HepG2 (cell line): ENCODE results near the gene EMILIN1. TPM values are rescaled to one million over a fixed set of nuclear protein-coding genes. Genes with fewer than 3 reads are reported as not detected.

ENCODE experiments used
- HOXD1 ChIP-seq: sonication (generic); formaldehyde crosslinking; IDR thresholded peaks from 2 replicates; pipeline ENCODE4 v1.5.0; 2020; ENCODE audit warnings: missing genetic modification reagents
- ISL2 ChIP-seq: sonication (generic); formaldehyde crosslinking; IDR thresholded peaks from 2 replicates; pipeline ENCODE4 v1.5.0; 2020; ENCODE audit warnings: missing genetic modification reagents
- MAFF ChIP-seq: IDR thresholded peaks from 2 replicates; pipeline ENCODE4 v1.6.1; 2011; ENCODE audit warnings: low read depth, low read length, improper control_type of control experiment
- NR1H2 ChIP-seq: sonication (generic); formaldehyde crosslinking; IDR thresholded peaks from 2 replicates; pipeline ENCODE4 v1.8.1; 2022; ENCODE audit warnings: low read depth, missing genetic modification reagents, borderline replicate concordance
- NR2F1 ChIP-seq, 2 experiments: fragments of 450-650 bp in 1 of 2; formaldehyde crosslinking in 1 of 2; IDR thresholded peaks; 2 replicates each; pipeline versions ENCODE4 v1.5.0 to v1.6.1; 2016 to 2020; ENCODE audit warnings: mild to moderate bottlenecking in 1 of 2, missing compliant biosample characterization in 1 of 2, missing genetic modification reagents in 1 of 2, moderate library complexity in 1 of 2
- PHF20 ChIP-seq: sonication (generic); formaldehyde crosslinking; IDR thresholded peaks from 2 replicates; pipeline ENCODE4 v1.5.0; 2020; ENCODE audit warnings: mild to moderate bottlenecking, missing genetic modification reagents
- POLR2AphosphoS5 ChIP-seq: IDR thresholded peaks from 2 replicates; pipeline ENCODE4 v1.6.1; 2012; ENCODE audit warnings: low read depth, low read length
- RFXAP ChIP-seq: sonication (generic); formaldehyde crosslinking; IDR thresholded peaks from 2 replicates; pipeline ENCODE4 v1.4.0; 2020; ENCODE audit warnings: missing genetic modification reagents, borderline replicate concordance
- SRSF1 ChIP-seq: fragments of 200-400 bp; formaldehyde crosslinking; optimal IDR thresholded peaks from 2 replicates; pipeline ENCODE3; 2017; ENCODE audit warnings: mild to moderate bottlenecking, low read depth, low read length, moderate library complexity
- SRSF9 ChIP-seq: fragments of 200-400 bp; formaldehyde crosslinking; IDR thresholded peaks from 2 replicates; pipeline ENCODE4 v1.6.1; 2018; ENCODE audit warnings: borderline replicate concordance, mild to moderate bottlenecking, low read depth, low read length; ENCODE audit not compliant: insufficient read depth, poor library complexity, severe bottlenecking
- U2AF1 ChIP-seq: fragments of 200-400 bp; formaldehyde crosslinking; optimal IDR thresholded peaks from 2 replicates; pipeline ENCODE3; 2017; ENCODE audit warnings: mild to moderate bottlenecking, low read depth, low read length
- ZMAT3 ChIP-seq: sonication (generic); formaldehyde crosslinking; conservative IDR thresholded peaks from 2 replicates; pipeline ENCODE4 v1.7.0; 2021; ENCODE audit warnings: missing genetic modification reagents
- ZNF354B ChIP-seq: sonication (generic); formaldehyde crosslinking; IDR thresholded peaks from 2 replicates; pipeline ENCODE4 v1.8.0; 2022; ENCODE audit warnings: mild to moderate bottlenecking, missing genetic modification reagents
- ZNF383 ChIP-seq: sonication (generic); formaldehyde crosslinking; IDR thresholded peaks from 2 replicates; pipeline ENCODE4 v1.4.0; 2020; ENCODE audit warnings: missing genetic modification reagents, mild to moderate bottlenecking, borderline replicate concordance
- ZNF660 ChIP-seq: sonication (generic); formaldehyde crosslinking; IDR thresholded peaks from 2 replicates; pipeline ENCODE4 v1.5.1; 2020; ENCODE audit warnings: mild to moderate bottlenecking, low read depth, missing genetic modification reagents, borderline replicate concordance
- ZSCAN9 ChIP-seq: IDR thresholded peaks from 2 replicates; pipeline ENCODE4 v1.6.1; 2016; ENCODE audit warnings: borderline replicate concordance
- polyA plus RNA-seq, 8 experiments: library from polyadenylated mRNA; depleted of rRNA in 3 of 8; stranded (reverse) in 7 of 8; unstranded in 1 of 8; fragments of >200 nt; fragmentation: Illumina TruSeq in 4 of 8; extraction: Trizol in 4 of 8; gene quantifications; 2 replicates each; pipeline versions ENCODE4 v1.2.1 to v1.2.3, GENCODE V29; 2011 to 2016; ENCODE audit warnings: low read depth in 4 of 8, missing spikeins in 1 of 8, mixed read lengths in 1 of 8; ENCODE audit not compliant: insufficient read depth in 1 of 8
- total RNA-seq, 5 experiments: library from RNA; depleted of rRNA; stranded (reverse); fragments of >200 nt; fragmentation: Illumina TruSeq; extraction: Trizol; gene quantifications; 2 replicates each; pipeline ENCODE4 v1.2.3, GENCODE V29; 2016; ENCODE audit warnings: low read depth in 1 of 5
- TF ChIP-seq, protein P1 (sequence below): sonication (generic); formaldehyde crosslinking; IDR thresholded peaks from 2 replicates; pipeline ENCODE4 v1.4.0; 2020; ENCODE audit warnings: mild to moderate bottlenecking, missing genetic modification reagents
- TF ChIP-seq, protein P2 (sequence below): sonication (generic); formaldehyde crosslinking; IDR thresholded peaks from 2 replicates; pipeline ENCODE4 v1.9.0; 2022; ENCODE audit warnings: low read depth, missing genetic modification reagents
- TF ChIP-seq, protein P3 (sequence below): sonication (generic); formaldehyde crosslinking; IDR thresholded peaks from 2 replicates; pipeline ENCODE4 v1.5.0; 2020; ENCODE audit warnings: mild to moderate bottlenecking, missing genetic modification reagents

EMILIN1 gene
- total and polyA plus RNA-seq, 2 of the 13 experiments (the other 11 are each of a cell fraction or from before 2014, with no cell fraction given) = 8.1 to 9.7 TPM

DNA sequence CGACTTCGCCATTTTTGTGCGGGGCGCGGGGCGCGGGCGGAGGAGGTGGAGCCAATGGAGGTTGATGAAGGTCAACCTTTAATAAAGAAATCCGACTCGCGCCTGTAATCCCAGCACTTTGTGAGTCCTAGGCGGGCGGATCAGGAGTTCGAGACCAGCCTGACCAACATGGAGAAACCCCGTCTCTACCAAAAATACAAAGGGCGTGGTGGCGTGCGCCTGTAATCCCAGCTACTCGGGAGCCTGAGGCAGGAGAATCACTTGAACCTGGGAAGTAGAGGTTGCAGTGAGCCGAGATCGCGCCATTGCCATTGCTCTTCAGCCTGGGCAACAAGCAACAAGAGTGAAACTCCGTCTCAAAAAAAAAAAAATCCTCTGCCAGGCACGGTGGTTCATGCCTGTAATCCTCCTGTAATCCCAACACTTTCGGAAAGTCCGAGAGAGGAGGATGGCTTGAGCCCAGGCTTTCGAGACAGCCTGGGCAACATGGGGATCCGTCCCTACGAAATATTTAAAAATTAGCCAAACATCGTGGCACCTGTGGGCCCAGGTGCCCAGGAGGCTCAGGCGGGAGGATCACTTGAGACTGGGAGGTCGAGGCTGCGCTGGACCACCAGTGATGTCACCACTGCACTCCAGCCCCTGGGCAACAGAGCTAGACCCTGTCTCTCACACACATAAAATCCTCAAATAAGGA, 56.5 kb downstream of the EMILIN1 start (continued):
- TF ChIP-seq, protein P1, sequence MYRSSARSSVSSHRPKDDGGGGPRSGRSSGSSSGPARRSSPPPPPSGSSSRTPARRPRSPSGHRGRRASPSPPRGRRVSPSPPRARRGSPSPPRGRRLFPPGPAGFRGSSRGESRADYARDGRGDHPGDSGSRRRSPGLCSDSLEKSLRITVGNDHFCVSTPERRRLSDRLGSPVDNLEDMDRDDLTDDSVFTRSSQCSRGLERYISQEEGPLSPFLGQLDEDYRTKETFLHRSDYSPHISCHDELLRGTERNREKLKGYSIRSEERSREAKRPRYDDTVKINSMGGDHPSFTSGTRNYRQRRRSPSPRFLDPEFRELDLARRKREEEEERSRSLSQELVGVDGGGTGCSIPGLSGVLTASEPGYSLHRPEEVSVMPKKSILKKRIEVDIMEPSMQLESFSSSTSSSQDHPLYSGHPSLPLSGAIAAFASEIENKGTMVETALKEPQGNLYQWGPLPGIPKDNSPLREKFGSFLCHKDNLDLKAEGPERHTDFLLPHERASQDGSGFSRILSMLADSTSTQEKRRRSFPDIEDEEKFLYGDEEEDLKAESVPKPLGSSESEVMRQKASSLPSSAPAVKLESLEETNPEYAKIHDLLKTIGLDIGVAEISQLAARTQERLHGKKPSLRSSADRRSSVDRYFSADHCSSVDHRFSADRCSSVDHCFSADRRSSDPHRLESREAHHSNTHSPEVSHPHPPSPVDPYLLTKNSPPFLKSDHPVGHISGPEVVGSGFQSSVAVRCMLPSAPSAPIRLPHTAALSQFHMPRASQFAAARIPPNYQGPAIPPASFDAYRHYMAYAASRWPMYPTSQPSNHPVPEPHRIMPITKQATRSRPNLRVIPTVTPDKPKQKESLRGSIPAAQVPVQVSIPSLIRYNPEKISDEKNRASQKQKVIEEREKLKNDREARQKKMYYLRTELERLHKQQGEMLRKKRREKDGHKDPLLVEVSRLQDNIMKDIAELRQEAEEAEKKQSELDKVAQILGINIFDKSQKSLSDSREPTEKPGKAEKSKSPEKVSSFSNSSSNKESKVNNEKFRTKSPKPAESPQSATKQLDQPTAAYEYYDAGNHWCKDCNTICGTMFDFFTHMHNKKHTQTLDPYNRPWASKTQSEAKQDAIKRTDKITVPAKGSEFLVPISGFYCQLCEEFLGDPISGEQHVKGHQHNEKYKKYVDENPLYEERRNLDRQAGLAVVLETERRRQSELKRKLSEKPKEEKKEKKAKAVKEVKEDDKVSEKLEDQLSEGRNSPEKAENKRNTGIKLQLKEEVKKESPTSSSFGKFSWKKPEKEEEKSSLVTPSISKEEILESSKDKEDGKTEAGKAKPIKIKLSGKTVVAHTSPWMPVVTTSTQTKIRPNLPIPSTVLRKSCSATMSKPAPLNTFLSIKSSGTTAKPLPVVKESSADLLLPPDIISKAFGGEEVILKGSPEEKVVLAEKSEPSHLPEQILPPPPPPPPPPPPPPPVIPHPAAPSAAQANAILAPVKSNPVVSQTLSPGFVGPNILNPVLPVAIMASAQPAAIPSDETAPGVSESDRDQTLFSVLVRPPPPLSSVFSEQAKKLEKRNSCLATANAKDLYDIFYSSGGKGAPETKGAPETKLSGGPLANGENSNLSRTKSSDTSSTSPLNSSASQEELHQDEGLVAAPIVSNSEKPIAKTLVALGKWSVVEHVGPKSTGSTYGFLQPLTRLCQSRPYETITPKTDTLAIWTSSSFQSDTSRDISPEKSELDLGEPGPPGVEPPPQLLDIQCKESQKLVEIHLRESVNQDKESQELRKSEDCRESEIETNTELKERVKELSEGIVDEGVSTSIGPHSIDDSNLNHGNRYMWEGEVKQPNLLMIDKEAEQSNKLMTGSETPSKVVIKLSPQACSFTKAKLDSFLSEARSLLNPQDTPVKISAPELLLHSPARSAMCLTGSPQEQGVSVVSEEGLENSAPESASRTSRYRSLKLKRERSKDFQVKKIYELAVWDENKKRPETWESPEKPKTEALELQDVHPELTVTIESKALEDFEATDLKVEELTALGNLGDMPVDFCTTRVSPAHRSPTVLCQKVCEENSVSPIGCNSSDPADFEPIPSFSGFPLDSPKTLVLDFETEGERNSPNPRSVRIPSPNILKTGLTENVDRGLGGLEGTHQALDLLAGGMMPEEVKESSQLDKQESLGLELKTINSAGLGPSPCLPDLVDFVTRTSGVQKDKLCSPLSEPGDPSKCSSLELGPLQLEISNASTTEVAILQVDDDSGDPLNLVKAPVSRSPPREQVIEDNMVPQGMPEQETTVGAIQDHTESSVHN (CRISPR knock-in tag) = peak; percentile 96; the same call in 1 of the 2 replicates
- TF ChIP-seq PHF20 (CRISPR knock-in tag) = no peak; the same call in none of the 2 replicates
- no peak for TF ChIP-seq MAFF
- no peak for TF ChIP-seq ZNF660
- no peak for TF ChIP-seq HOXD1 (CRISPR knock-in tag)
- no peak for TF ChIP-seq NR2F1 (CRISPR knock-in tag; IDR thresholded peaks at IDR 0.05)
- TF ChIP-seq, protein P2, sequence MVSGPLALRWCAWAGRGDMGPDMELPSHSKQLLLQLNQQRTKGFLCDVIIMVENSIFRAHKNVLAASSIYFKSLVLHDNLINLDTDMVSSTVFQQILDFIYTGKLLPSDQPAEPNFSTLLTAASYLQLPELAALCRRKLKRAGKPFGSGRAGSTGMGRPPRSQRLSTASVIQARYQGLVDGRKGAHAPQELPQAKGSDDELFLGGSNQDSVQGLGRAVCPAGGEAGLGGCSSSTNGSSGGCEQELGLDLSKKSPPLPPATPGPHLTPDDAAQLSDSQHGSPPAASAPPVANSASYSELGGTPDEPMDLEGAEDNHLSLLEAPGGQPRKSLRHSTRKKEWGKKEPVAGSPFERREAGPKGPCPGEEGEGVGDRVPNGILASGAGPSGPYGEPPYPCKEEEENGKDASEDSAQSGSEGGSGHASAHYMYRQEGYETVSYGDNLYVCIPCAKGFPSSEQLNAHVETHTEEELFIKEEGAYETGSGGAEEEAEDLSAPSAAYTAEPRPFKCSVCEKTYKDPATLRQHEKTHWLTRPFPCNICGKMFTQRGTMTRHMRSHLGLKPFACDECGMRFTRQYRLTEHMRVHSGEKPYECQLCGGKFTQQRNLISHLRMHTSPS (CRISPR knock-in tag) = no peak
- TF ChIP-seq U2AF1 = no peak
- TF ChIP-seq ZSCAN9 (CRISPR knock-in tag) = no peak
- no peak for TF ChIP-seq SRSF1
- no peak for TF ChIP-seq NR1H2 (CRISPR knock-in tag)
- TF ChIP-seq RFXAP (CRISPR knock-in tag) = no peak
- no peak for TF ChIP-seq ZMAT3 (CRISPR knock-in tag)
- TF ChIP-seq ISL2 = 0 out of 2 replicates have a peak, but pooled peaks have one; percentile 34
- no peak for TF ChIP-seq ZNF354B (CRISPR knock-in tag)
- TF ChIP-seq POLR2AphosphoS5 = no peak
- no peak for TF ChIP-seq SRSF9
- TF ChIP-seq, protein P3, sequence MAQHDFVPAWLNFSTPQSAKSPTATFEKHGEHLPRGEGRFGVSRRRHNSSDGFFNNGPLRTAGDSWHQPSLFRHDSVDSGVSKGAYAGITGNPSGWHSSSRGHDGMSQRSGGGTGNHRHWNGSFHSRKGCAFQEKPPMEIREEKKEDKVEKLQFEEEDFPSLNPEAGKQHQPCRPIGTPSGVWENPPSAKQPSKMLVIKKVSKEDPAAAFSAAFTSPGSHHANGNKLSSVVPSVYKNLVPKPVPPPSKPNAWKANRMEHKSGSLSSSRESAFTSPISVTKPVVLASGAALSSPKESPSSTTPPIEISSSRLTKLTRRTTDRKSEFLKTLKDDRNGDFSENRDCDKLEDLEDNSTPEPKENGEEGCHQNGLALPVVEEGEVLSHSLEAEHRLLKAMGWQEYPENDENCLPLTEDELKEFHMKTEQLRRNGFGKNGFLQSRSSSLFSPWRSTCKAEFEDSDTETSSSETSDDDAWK (CRISPR knock-in tag) = no peak
- no peak for TF ChIP-seq ZNF383 (CRISPR knock-in tag)
